MG63 (cell line): ENCODE measurements around the gene ABCA10. TPM values are rescaled to one million over a fixed set of nuclear protein-coding genes. Genes with fewer than 3 reads are reported as not detected.

Source experiments
- DNase-seq: peaks from one replicate; pipeline ENCODE4 v3.0.0-alpha.2; 2020
- H3K27me3 ChIP-seq: fragments of 250-450 bp; sonication (Bioruptor Pico); 2 replicates; pipeline ENCODE4 v1.5.1; 2020; ENCODE audit warnings: mild to moderate bottlenecking, moderate library complexity
- H3K36me3 ChIP-seq: fragments of 250-450 bp; sonication (Bioruptor Pico); 2 replicates; pipeline ENCODE4 v1.5.1; 2020; ENCODE audit warnings: mild to moderate bottlenecking, moderate library complexity
- H3K4me3 ChIP-seq: fragments of 250-450 bp; sonication (Bioruptor Pico); 2 replicates; pipeline ENCODE4 v1.5.1; 2020; ENCODE audit warnings: mild to moderate bottlenecking, moderate library complexity
- H3K9me3 ChIP-seq: fragments of 250-450 bp; sonication (Bioruptor Pico); 2 replicates; pipeline ENCODE4 v1.5.1; 2020; ENCODE audit warnings: mild to moderate bottlenecking, moderate library complexity
- total RNA-seq: library from RNA; depleted of rRNA; stranded (reverse); fragments of >200 nt; shearing (Covaris generic); gene quantifications from 2 replicates; pipeline ENCODE4 v1.2.3, GENCODE V29; 2014; ENCODE audit warnings: low replicate concordance

ABCA10 gene
- total RNA-seq, 1 experiment from 2014 or later, result 0.59 TPM

GRCh38 chr17:69143683-69144231, 84.9 kb downstream of the ABCA10 start:
- Histone ChIP-seq H3K4me3 (no peak overlapping the region), H3K9me3 (no peaks in the 10 kb centered on the region), H3K27me3 (no peaks in the 10 kb centered on the region), H3K36me3 (no peaks in the 10 kb centered on the region)
- no peak for DNase-seq

- H3K4me3 ChIP-seq, result no peak overlapping the region
- no peaks in the 10 kb centered on the region for H3K36me3 ChIP-seq
- DNase-seq, result no peak
- no peaks in the 10 kb centered on the region for H3K27me3 ChIP-seq
- no peaks in the 10 kb centered on the region for H3K9me3 ChIP-seq
Measured at GRCh38 chr17:69143151-69143550, 85.5 kb downstream of the ABCA10 start.

- Histone ChIP-seq H3K27me3 (no peaks in the 10 kb centered on the region), H3K9me3 (no peaks in the 10 kb centered on the region), H3K36me3 (no peaks in the 10 kb centered on the region), H3K4me3 (no peak overlapping the region; the same call in 1 of the 2 replicates)
- no peak for DNase-seq
Measured at GRCh38 chr17:69142175-69142802, 86.3 kb downstream of the ABCA10 start.

- peak; percentile 9 for DNase-seq
- Histone ChIP-seq H3K4me3 (peak within 1 kb of the TSS; percentile 3), H3K27me3 (no peaks in the 10 kb centered on the region), H3K36me3 (no peaks in the 10 kb centered on the region), H3K9me3 (no peaks in the 10 kb centered on the region)
Measured at GRCh38 chr17:69141431-69142174, 87.0 kb downstream of the ABCA10 start, which contains the start of gene ABCA6. ABCA6 (minus strand) TSS chr17:69141895; CDS start chr17:69140703, 1,192 bp downstream.

- Histone ChIP-seq H3K27me3 (no peaks in the 10 kb centered on the region), H3K9me3 (no peaks in the 10 kb centered on the region), H3K4me3 (no peak overlapping the region), H3K36me3 (no peaks in the 10 kb centered on the region)
- no peak for DNase-seq
Measured at GRCh38 chr17:69134112-69134511, 94.5 kb downstream of the ABCA10 start.

GRCh38 chr17:69130627-69131296, 97.9 kb downstream of the ABCA10 start:
- DNase-seq, result no peak
- Histone ChIP-seq H3K9me3 (no peaks in the 10 kb centered on the region), H3K36me3 (no peaks in the 10 kb centered on the region), H3K4me3 (no peak overlapping the region), H3K27me3 (no peaks in the 10 kb centered on the region)

- H3K9me3 ChIP-seq, result no peaks in the 10 kb centered on the region
- H3K4me3 ChIP-seq, result no peak overlapping the region
- no peaks in the 10 kb centered on the region for H3K27me3 ChIP-seq
- no peaks in the 10 kb centered on the region for H3K36me3 ChIP-seq
- no peak for DNase-seq
Measured at GRCh38 chr17:69123626-69124025, 105.0 kb downstream of the ABCA10 start.

- DNase-seq, result no peak
- H3K36me3 ChIP-seq, result no peaks in the 10 kb centered on the region
Measured at GRCh38 chr17:69122065-69122464, 106.6 kb downstream of the ABCA10 start.

GRCh38 chr17:69117855-69118784, 110.5 kb downstream of the ABCA10 start:
- no peaks in the 10 kb centered on the region for H3K9me3 ChIP-seq
- no peak for DNase-seq
- H3K27me3 ChIP-seq, result no peaks in the 10 kb centered on the region
- no peak overlapping the region for H3K4me3 ChIP-seq
- H3K36me3 ChIP-seq, result no peaks in the 10 kb centered on the region

More at GRCh38 chr17:69122065-69122464, 106.6 kb downstream of the ABCA10 start:
- no peak overlapping the region for H3K4me3 ChIP-seq
- H3K27me3 ChIP-seq, result no peaks in the 10 kb centered on the region
- no peaks in the 10 kb centered on the region for H3K9me3 ChIP-seq

- DNase-seq, result no peak
- H3K27me3 ChIP-seq, result no peaks in the 10 kb centered on the region
- H3K4me3 ChIP-seq, result no peak overlapping the region
- no peaks in the 10 kb centered on the region for H3K36me3 ChIP-seq
- no peaks in the 10 kb centered on the region for H3K9me3 ChIP-seq
Measured at GRCh38 chr17:69111794-69112193, 116.8 kb downstream of the ABCA10 start.

- Histone ChIP-seq H3K27me3 (no peaks in the 10 kb centered on the region), H3K9me3 (no peaks in the 10 kb centered on the region), H3K36me3 (no peaks in the 10 kb centered on the region), H3K4me3 (no peak overlapping the region)
- no peak for DNase-seq
Measured at GRCh38 chr17:69105907-69106730, 122.5 kb downstream of the ABCA10 start.

- no peaks in the 10 kb centered on the region for H3K27me3 ChIP-seq
- H3K4me3 ChIP-seq, result no peak overlapping the region
- DNase-seq, result no peak
- no peaks in the 10 kb centered on the region for H3K36me3 ChIP-seq
- H3K9me3 ChIP-seq, result no peaks in the 10 kb centered on the region
Measured at GRCh38 chr17:69103557-69104233, 124.9 kb downstream of the ABCA10 start.

GRCh38 chr17:69098625-69099024, 130.0 kb downstream of the ABCA10 start:
- H3K36me3 ChIP-seq, result no peaks in the 10 kb centered on the region
- no peak overlapping the region for H3K4me3 ChIP-seq
- H3K27me3 ChIP-seq, result no peaks in the 10 kb centered on the region
- no peaks in the 10 kb centered on the region for H3K9me3 ChIP-seq
- no peak for DNase-seq
